ENCODE data around the gene RNF225. TPM values are rescaled to one million over a fixed set of nuclear protein-coding genes. Genes with fewer than 3 reads are reported as not detected.

RNF225 gene
- total RNA-seq, 1 donor from 2014 or later: 0.36 TPM

DNA sequence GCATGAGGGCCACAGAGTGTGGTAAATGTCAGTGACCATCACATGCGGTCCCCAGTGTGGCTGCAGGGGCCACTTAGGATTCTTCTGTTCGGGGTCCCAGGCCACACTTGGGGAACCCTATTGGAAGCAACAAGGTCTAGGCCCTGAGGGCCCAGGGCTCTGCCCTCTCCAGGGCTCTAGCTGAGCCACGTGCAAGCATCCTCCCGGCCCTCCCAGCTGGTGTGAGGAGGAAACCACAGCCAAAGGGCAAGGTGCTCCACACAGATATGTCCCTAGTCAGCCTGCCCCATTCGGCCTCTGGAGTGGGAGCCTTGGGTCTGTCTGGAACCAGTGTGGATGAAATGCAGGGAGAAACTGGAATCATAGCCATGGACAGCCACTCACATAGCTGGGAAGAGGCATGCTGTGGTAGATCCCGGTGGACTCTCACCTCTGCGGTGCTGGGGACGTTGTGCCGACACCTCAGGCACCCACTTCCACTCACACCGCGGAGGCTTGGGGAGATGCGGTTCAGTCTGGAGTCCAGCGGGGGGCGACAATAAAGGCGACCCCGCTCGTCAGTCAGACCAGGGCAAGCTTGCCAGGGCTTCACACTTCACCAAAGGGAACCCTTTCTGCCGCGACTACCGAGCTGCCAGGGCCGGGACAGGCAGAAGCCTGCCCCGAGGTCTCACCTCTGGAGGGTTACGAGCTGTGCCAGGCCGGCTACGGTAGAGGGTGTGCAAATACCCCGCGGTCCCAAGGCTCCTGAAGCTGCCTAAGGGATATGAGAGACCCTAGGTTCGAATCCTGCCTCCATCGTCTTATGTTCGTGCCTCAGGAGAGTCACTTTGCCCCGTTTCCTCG is 28.6 kb upstream of the RNF225 start:
- no peak overlapping the region for H3K4me3 ChIP-seq (ENCODE audit: insufficient read depth, low read depth, low read length)
- peaks cover 1% of the 10 kb centered on the region for H3K4me1 Mint-ChIP-seq (ENCODE audit: low read depth, unreplicated experiment)
- H3K9ac ChIP-seq (ENCODE audit: low read length): no peak overlapping the region
- H3K4me2 ChIP-seq (ENCODE audit: low read length): no peak overlapping the region
- H3K4me3 Mint-ChIP-seq (ENCODE audit: unreplicated experiment): no peak overlapping the region
- H4K20me1 ChIP-seq (ENCODE audit: insufficient read depth, low read length): no peaks in the 10 kb centered on the region
- no peaks in the 10 kb centered on the region for H3K27me3 ChIP-seq (ENCODE audit: insufficient read depth, low read length)
- H3K27me3 Mint-ChIP-seq (ENCODE audit: low read depth, unreplicated experiment): no peaks in the 10 kb centered on the region
- no peaks in the 10 kb centered on the region for H3K79me2 ChIP-seq (ENCODE audit: insufficient read depth, low read length)
- H3K4me1 ChIP-seq (ENCODE audit: insufficient read depth, low read length): peaks cover 2% of the 10 kb centered on the region
- DNase-seq (ENCODE audit: low read depth): no peak
- peaks cover 8% of the 10 kb centered on the region for H3K36me3 Mint-ChIP-seq (ENCODE audit: low read depth, unreplicated experiment)
- TF ChIP-seq, protein P1, sequence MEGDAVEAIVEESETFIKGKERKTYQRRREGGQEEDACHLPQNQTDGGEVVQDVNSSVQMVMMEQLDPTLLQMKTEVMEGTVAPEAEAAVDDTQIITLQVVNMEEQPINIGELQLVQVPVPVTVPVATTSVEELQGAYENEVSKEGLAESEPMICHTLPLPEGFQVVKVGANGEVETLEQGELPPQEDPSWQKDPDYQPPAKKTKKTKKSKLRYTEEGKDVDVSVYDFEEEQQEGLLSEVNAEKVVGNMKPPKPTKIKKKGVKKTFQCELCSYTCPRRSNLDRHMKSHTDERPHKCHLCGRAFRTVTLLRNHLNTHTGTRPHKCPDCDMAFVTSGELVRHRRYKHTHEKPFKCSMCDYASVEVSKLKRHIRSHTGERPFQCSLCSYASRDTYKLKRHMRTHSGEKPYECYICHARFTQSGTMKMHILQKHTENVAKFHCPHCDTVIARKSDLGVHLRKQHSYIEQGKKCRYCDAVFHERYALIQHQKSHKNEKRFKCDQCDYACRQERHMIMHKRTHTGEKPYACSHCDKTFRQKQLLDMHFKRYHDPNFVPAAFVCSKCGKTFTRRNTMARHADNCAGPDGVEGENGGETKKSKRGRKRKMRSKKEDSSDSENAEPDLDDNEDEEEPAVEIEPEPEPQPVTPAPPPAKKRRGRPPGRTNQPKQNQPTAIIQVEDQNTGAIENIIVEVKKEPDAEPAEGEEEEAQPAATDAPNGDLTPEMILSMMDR (IDR thresholded peaks at IDR 0.05; ENCODE audit: insufficient read depth, low read depth, low read length): no peak
- TF ChIP-seq EZH2 (IDR thresholded peaks at IDR 0.05; ENCODE audit: insufficient read depth, low read length): no peak
- no peak overlapping the region for H3K27ac Mint-ChIP-seq (ENCODE audit: unreplicated experiment)
- H3K27ac ChIP-seq (ENCODE audit: low read depth, low read length): no peak overlapping the region
- no peaks in the 10 kb centered on the region for H3K36me3 ChIP-seq (ENCODE audit: insufficient read depth, low read length)
- no peak for FAIRE-seq
- H3K9me3 ChIP-seq (ENCODE audit: insufficient read depth, low read depth, low read length): peaks cover 3% of the 10 kb centered on the region
- no peak overlapping the region for H2AFZ ChIP-seq (ENCODE audit: low read depth, low read length)
- peaks cover 2% of the 10 kb centered on the region for H3K9me3 Mint-ChIP-seq (ENCODE audit: unreplicated experiment)

DNA sequence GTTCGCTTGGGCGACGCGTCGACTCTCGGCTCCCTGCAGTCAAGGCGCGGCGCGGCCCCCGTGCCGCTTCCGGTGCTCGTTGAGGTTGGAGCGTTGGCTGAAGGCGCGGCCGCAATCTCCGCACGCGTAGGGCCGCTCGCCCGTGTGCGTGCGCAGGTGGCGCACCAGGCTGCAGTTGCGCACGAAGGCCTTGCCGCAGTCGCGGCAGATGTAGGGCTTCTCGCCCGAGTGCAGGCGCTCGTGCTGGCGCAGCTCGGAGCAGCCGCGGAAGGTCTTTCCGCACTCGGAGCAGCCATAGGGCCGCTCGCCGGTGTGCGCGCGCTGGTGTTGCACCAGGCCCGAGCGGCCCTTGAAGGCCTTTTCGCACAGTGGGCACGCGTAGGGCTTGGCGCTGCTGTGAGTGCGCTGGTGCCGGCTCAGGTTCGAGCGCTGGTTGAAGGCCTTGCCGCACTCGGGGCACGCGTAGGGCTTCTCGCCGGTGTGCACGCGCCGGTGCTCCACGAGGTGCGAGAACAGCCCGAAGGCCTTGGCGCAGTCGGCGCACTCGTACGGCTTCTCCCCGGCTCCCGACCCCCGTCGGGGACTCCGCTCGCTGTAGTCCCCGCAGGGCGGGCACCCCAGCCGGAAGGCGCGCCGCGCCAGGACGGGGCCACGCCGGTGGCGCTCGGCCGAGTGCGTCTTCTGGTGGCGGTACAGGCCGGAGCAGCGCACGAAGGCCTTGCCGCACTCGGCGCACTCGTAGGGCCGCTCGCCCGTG is 27.6 kb upstream of the RNF225 start:
- Mint-ChIP-seq H3K36me3 (ENCODE audit: low read depth, unreplicated experiment) (peaks cover 6% of the 10 kb centered on the region), H3K9me3 (ENCODE audit: unreplicated experiment) (peaks cover 2% of the 10 kb centered on the region), H3K27me3 (ENCODE audit: low read depth, unreplicated experiment) (no peaks in the 10 kb centered on the region), H3K27ac (ENCODE audit: unreplicated experiment) (no peak overlapping the region), H3K4me3 (ENCODE audit: unreplicated experiment) (no peak overlapping the region), H3K4me1 (ENCODE audit: low read depth, unreplicated experiment) (peaks cover 1% of the 10 kb centered on the region)
- Histone ChIP-seq H3K4me2 (ENCODE audit: low read length) (no peak overlapping the region), H3K27ac (ENCODE audit: low read depth, low read length) (no peak overlapping the region), H4K20me1 (ENCODE audit: insufficient read depth, low read length) (no peaks in the 10 kb centered on the region), H3K4me1 (ENCODE audit: insufficient read depth, low read length) (no peaks in the 10 kb centered on the region), H3K4me3 (ENCODE audit: insufficient read depth, low read depth, low read length) (no peak overlapping the region), H3K79me2 (ENCODE audit: insufficient read depth, low read length) (no peaks in the 10 kb centered on the region), H3K36me3 (ENCODE audit: insufficient read depth, low read length) (no peaks in the 10 kb centered on the region), H3K9me3 (ENCODE audit: insufficient read depth, low read depth, low read length) (peaks cover 3% of the 10 kb centered on the region), H3K27me3 (ENCODE audit: insufficient read depth, low read length) (no peaks in the 10 kb centered on the region), H3K9ac (ENCODE audit: low read length) (no peak overlapping the region), H2AFZ (ENCODE audit: low read depth, low read length) (no peak overlapping the region)
- DNase-seq (ENCODE audit: low read depth) (no peak), FAIRE-seq (no peak)
- TF ChIP-seq EZH2 (IDR thresholded peaks at IDR 0.05; ENCODE audit: insufficient read depth, low read length): no peak
- TF ChIP-seq, protein P1 (IDR thresholded peaks at IDR 0.05; ENCODE audit: insufficient read depth, low read depth, low read length): no peak
